GM21529 (cell line): Measurements from ENCODE around the gene DDR2.

Experiments
- ATAC-seq: cut with Tn5 transposase; IDR thresholded peaks from one replicate; pipeline ENCODE4 v1.9.1; 2021; ENCODE audit not compliant: unreplicated experiment

Gene DDR2

GRCh38 chr1:162629077-162629627 lies 3.1 kb upstream of the DDR2 start:
- no peak for ATAC-seq

- no peak for ATAC-seq
These were observed 2.6 kb upstream of the DDR2 start for GRCh38 chr1:162629651-162630050.

GRCh38 chr1:162631546-162632191 lies 595 bp upstream of the DDR2 start:
- ATAC-seq, result no peak

GRCh38 chr1:162632698-162633080 lies 425 bp downstream of the DDR2 start:
- ATAC-seq, result no peak

- ATAC-seq, result peak; percentile 69
These were observed 958 bp downstream of the DDR2 start for GRCh38 chr1:162633081-162633762.

- no peak for ATAC-seq
These were observed 3.2 kb downstream of the DDR2 start for GRCh38 chr1:162635418-162635817.

- ATAC-seq, result no peak
These were observed 7.5 kb downstream of the DDR2 start for GRCh38 chr1:162639718-162640117.

- no peak for ATAC-seq
These were observed 8.8 kb downstream of the DDR2 start for GRCh38 chr1:162641114-162641513.

- ATAC-seq, result no peak
These were observed 12.7 kb downstream of the DDR2 start for GRCh38 chr1:162644986-162645314.

- ATAC-seq, result no peak
These were observed 13.4 kb downstream of the DDR2 start for GRCh38 chr1:162645666-162646065.

GRCh38 chr1:162649583-162649982 lies 17.3 kb downstream of the DDR2 start:
- ATAC-seq, result no peak

GRCh38 chr1:162654915-162655620 lies 22.8 kb downstream of the DDR2 start:
- no peak for ATAC-seq

- no peak for ATAC-seq
These were observed 24.0 kb downstream of the DDR2 start for GRCh38 chr1:162656266-162656665.

- no peak for ATAC-seq
These were observed 28.3 kb downstream of the DDR2 start for GRCh38 chr1:162660574-162660973.

GRCh38 chr1:162661336-162661735 lies 29.1 kb downstream of the DDR2 start:
- ATAC-seq, result no peak

GRCh38 chr1:162662013-162662412 lies 29.7 kb downstream of the DDR2 start:
- no peak for ATAC-seq

GRCh38 chr1:162663086-162663485 lies 30.8 kb downstream of the DDR2 start:
- ATAC-seq, result peak; percentile 75

- no peak for ATAC-seq
These were observed 31.4 kb downstream of the DDR2 start for GRCh38 chr1:162663589-162664106.

- ATAC-seq, result no peak
These were observed 33.9 kb downstream of the DDR2 start for GRCh38 chr1:162666006-162666645.

GRCh38 chr1:162667381-162668080 lies 35.3 kb downstream of the DDR2 start:
- ATAC-seq, result no peak
